SH-SY5Y (cell line): Measurements from ENCODE around the gene IRF8.

Experiments used
- GATA2 ChIP-seq: IDR thresholded peaks from 2 replicates; pipeline ENCODE4 v1.6.1; 2011; ENCODE audit warnings: mild to moderate bottlenecking, low read depth, low read length
- GATA3 ChIP-seq: IDR thresholded peaks from 2 replicates; pipeline ENCODE4 v1.6.1; 2011; ENCODE audit warnings: low read depth, mild to moderate bottlenecking, low read length, moderate library complexity

- TF ChIP-seq GATA3 = no peak
- TF ChIP-seq GATA2 = no peak
Measured at GRCh38 chr16:85936816-85937215, 37.9 kb downstream of the IRF8 start.
